Left cardiac atrium (tissue), 4 donors: Measurements from ENCODE around the gene NIM1K. TPM values are rescaled to one million over a fixed set of nuclear protein-coding genes. Genes with fewer than 3 reads are reported as not detected.
"Not testable (repeated sequence)": the region's sequence is repeated elsewhere in the genome, so short reads cannot be mapped to it uniquely, and the experiment has no call there.

Experiments
- ATAC-seq, 2 donors: fragments of 200-7000 bp; cut with Tn5 transposase; one replicate each; pipeline ENCODE4 v1.9.1; 2020; ENCODE audit warnings: mild to moderate bottlenecking in 2 of 2, moderate library complexity in 2 of 2
- DNase-seq: peaks from one replicate; pipeline ENCODE4 v3.0.0-alpha.2; 2020
- intact Hi-C, 2 donors: fragments of 100-400 bp; cut with DNase I; formaldehyde crosslinking; loops; one replicate each; pipeline versions ENCODE4 v1.14.1 to v1.15.1; 2022 to 2023
- total RNA-seq, 2 donors: library from RNA; stranded (reverse); fragmentation: NEBNext Ultra II Directional; extraction: Animal tissue kit (Norgen Biotek cat#: 25700); gene quantifications; one replicate each; pipeline ENCODE4 v1.2.1, GENCODE V29; 2021
- donor health status: DM: no; HTN: yes; CAD: no.
- donor health status: DM: no; HTN: yes; CAD: no; lungs with severe emphysema.
- donor health status: DM: yes; HTN: yes; CAD: no.
- donor health status: Dilated cardiomyopathy.

Gene NIM1K
- total RNA-seq, 2 donors from 2014 or later, result 0.34 to 0.91 TPM

DNA sequence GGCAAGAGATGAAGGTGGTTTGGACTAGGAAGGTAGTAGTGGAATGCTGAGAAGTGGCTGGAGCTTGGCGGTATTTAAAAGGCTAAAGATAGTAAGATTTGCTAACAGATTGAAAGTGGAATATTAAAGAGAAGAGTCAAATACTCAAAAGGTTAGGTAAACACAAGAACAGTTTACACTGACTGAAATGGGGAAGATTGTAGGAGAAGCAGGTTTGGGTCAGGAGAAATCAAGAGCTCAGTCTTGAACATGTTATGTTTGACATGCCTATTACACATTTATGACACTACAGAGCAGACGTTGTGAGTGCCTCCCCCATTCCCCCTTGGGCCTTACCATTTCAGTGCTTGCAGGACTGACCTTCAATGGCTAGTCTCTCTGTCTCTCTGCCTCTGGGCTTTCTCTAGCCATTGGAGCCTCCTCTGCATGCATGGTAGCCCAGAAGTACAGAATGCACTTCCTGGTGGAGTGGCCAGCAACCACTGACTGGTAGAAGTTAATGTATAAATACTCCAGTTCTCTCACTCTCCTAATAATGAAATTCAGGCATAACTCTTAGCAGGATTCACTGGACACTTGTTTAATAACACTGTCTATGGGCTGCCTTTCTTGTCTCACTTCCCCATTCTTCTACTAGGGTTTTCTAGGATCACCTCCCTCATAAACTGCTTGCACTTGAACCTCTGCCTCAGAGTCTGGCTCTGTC lies 64.4 kb downstream of the NIM1K start:
- intact Hi-C loops, result no loop called here
- DNase-seq (no peak), ATAC-seq (no peak)

DNA sequence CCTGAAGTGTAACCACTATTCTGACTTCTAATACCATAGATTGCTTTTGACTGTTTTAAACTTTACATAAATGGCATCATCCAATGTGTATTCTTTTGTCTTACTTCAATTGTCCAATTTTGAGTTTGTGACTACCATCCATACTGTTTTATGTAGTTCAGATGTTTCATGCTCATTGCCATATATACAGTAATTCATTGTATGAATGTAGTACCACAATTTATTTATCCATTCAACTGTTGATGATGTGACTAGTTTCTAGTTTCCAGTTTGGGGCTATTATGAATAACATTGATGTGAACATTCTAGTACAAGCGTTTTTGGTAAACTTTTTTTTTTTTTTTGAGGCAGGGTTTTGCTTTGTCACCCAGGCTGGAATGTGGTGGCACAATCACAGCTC lies 66.1 kb downstream of the NIM1K start:
- DNase-seq (no peak), ATAC-seq (no peak)
- intact Hi-C loops, result no loop called here

DNA sequence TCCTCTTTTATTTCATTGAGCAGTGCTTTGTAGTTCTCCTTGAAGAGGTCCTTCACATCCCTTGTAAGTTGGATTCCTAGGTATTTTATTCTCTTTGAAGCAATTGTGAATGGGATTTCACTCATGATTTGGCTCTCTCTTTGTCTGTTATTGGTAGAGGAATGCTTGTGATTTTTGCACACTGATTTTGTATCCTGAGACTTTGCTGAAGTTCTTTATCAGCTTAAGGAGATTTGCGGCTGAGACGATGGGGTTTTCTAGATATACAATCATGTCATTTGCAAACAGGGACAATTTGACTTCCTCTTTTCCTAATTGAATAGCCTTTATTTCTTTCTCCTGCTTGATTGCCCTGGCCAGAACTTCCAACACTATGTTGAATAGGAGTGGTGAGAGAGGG lies 70.2 kb downstream of the NIM1K start:
- intact Hi-C loops, ATAC-seq, DNase-seq: not testable (repeated sequence)

DNA sequence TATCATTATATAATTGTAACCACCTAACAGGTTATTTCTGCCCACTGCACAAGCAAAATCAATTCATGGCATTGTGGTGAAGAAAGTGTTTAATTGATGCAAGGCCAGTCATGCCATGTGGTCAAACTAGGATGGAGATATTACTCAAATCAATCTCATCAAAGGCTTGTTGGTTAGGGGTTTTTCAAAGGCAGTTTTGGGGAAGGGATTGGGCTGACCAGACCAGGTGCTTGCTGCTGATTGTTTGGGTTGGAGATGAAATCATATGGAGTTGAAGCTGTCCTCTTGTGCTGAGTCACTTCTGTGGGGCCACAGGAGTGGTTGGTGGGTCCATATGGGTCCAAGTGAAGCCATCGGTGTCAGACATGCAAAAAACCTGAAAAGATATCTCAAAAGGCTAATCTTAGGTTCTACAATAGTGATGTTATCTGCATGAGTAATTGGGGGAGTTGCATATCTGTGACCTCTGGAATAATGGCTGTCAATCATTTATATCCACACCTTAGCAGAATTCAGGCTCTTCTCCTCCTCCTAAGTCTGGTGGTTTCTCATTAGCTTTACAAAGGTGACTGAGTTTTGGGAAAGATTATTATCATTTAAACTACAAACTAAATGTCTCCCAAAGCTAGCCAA lies 76.3 kb downstream of the NIM1K start:
- ATAC-seq, result no peak
- intact Hi-C loops, result no loop called here

DNA sequence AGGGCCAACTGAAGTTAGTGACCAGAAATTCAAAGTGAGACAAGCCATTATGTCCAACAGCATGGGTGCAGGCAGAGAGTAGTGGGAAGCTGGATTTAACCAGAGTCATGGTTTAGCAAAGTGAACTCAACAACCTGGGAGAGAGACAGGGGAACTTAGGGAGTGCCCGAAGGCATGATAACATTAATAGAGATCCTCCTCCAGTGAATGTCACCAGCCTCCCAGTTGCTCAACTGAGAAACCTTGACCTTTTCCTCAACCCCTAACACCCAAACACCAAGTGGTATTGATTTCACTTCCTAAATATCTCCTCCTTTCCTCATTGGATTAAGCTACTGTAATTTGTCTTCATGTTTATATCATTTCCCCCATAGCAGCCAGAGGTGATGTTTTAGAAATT lies 78.6 kb downstream of the NIM1K start:
- ATAC-seq, result no peak
- intact Hi-C loops, result no loop called here
- DNase-seq, result no peak

More for the DNA sequence above, 76.3 kb downstream of the NIM1K start:
- no peak for DNase-seq

DNA sequence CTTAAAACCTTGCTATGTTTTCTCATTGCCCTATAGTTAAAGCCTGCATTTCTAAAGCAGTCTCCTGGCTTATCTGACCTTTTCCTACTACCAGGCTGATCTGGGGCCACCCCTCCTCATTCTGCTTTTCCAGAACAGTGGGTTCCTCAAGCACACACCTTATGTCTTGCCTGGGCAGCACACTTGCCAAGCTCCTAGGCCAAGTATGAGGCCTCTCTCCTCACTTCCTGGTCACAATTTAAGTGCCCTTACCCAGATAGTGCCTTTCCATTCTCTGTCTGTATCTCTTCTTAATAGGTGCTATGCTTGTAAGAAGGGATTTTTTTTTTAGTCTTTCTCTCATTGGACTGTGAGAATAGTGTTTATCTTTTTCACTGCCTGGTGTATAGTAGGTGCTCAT lies 81.5 kb downstream of the NIM1K start:
- DNase-seq (no peak), ATAC-seq (no peak)
- intact Hi-C loops, result no loop called here

DNA sequence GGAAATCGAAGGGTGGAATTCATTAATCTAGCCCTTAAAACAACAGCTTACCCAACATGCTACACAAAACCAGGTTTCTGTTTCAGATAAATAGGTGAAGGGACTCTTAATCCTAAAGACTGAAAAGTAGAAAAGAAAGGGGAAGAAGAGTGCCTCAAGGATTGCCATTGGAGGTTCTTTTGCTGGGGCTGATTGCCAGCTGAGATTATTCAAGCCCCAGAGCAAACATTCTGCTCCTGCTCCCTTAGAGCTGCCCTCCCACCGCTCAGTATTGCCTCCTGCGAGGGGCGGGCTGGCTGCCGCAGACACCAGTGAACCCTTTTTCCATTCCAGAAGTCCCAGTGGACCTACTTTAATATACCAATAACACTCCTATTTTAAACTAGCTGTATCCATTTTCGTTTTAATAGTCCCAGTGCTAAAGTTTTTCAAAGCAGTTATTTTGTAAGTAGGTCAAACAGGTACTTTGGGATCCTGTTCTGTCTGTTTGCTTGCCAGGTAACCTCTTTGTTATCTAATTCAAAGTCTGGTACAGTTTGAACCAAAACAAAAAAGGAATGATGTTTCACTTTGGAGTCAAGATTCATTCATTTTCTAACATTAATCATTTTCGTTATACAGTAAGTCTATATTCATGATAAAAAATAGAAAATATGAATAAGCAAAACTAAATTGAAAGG lies 82.5 kb downstream of the NIM1K start:
- DNase-seq (no peak), ATAC-seq (no peak)
- intact Hi-C loops, result no loop called here

DNA sequence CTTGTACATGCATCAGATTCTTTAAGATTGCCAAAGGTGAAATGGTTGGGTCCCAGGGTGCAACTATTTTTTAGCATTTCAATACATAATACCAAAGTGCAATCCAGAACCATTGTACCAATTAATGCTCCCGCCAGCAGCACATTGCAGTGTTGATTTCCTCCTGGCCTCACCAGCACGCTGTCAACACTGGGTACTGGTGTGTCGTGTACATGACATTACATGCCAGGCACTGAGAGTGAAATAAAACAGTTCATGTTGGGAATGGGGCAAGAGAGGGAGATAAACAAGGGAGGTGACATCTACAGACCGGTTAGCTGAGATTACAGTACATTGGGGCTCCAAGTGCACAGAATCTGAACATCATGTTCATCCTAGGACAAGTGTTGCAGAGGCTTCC lies 83.4 kb downstream of the NIM1K start:
- peak; percentile 76 to 97 for ATAC-seq
- intact Hi-C loops, result no loop called here
- DNase-seq, result peak; percentile 26

DNA sequence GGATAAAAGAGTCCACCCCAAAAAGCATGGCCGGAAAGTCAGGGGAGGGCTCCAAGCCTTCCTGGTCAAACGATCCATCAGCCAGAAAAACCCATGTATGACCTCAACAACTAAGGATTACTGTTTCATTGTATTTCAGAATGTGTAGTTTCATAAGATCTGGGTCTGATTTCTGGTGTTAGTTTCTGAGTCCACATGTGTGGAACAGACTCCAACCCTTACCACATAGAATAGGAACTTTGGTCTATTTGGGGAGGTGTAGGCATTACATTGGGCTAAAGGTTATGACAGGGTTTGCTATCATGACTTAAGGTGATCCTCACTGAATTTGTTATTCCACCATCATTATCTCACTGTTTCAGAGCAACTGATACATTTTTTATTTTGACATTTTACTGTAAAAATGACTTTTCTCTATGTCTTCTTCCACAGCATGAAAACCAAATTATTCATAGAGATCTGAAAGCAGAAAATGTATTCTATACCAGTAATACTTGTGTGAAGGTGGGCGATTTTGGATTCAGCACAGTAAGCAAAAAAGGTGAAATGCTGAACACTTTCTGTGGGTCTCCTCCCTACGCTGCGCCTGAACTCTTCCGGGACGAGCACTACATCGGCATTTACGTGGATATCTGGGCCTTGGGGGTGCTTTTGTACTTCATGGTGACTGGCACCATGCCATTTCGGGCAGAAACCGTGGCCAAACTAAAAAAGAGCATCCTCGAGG lies 87.7 kb downstream of the NIM1K start:
- DNase-seq (no peak), ATAC-seq (no peak)
- intact Hi-C loops, result no loop called here

DNA sequence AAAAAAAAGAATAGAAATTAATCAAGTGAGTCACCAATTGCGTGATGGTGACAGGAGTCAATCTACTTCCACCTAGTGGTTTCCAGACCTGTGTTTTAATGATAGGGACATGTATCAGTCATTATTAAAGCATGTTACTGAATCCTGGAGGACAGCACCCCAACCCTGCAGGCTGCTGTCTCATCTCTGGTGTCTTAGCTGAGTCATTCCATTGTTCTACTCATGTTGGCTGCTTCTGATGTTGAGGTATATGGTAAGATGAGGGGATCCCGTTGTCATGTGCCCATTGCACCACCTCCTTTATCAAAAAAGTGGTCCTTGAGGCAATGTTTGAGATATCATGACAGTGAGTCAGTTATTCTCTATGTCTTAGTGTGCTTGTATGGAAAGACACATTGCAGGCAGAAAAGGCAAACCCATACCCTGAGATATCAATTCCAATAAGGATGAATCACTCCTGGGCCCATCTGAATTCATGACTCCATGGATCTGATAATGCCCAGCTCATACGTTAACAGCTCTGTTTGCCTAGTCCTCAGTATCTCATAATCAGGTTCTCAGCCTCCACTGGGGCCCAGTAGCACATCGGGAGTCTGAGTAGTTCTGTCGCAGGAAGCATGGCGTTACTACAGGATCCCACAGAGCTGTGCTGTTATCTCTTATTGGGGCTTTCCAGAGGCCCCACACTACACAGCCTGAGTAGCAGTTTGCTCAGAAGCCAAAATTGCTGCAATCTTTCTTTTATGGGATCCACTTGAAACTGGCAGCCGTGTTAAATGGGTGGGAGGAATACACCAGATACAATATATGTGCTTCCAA lies 90.0 kb downstream of the NIM1K start:
- DNase-seq, result no peak
- intact Hi-C loops, result no loop called here
- ATAC-seq, result no peak

DNA sequence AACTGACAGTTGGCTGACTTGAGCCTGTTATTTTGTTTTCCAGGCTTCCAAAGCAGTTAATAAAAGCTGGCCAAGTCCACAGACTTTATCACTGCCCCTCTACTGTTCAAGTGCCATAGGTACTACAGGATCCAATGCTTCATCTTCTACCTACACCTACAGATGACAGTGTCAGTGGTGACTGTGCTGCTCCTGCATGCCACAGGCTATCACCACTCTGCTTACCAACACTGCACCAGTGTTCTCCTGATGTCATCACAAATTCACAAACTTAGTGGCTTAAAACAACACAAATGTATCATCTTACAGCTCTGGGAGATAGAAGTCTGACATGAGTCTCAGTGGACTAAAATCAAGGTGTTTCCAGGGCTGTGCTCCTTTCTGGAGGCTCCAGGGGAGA lies 94.6 kb downstream of the NIM1K start:
- intact Hi-C loops, result no loop called here
- no peak for DNase-seq
- no peak for ATAC-seq

DNA sequence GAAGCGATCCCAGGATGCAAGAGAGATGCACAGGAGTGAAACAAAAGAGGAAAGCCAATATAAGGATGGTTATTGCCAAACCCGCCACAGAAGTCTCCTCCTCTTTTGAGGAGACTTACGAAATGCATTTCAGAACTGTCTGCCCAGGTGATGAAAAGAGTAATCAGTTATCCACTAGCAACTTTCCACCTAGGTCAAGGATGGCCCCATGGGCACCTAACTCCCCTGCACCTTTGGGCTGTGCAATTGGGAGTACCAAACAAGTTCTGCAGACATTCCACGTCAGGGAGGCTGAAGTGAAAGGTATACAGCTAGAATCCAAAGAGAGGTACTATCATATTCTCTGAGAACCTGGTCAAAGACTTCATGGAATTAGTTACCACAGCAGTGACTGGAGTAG lies 95.5 kb downstream of the NIM1K start:
- intact Hi-C loops, result no loop called here
- DNase-seq (no peak), ATAC-seq (no peak)

DNA sequence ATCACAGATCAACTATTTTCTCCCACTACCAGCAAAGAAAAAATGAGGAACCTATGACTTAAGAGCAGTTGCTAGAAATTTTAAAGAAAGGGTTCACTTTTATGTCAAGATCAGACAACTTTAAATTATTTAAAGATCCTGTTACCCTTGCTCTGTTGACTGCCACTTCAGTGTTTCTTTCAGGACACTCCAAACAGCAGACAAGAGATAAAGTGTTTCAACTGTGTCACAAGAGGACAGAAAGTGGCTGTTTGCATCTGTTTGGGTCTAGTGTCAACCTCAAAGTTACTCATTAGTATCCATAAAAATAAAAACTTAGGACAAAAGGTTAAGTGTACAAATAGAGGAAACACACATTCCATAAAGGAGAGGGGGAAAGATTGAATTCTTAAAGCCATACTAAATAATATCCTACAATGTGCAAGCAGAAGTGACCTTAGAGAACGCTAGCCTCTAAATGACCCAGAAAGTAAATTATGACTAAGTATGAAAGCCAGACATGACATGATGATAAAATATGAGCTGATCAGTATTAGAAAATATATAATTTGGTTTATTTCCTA lies 96.3 kb downstream of the NIM1K start:
- ATAC-seq (no peak), DNase-seq (no peak)
- intact Hi-C loops, result no loop called here

DNA sequence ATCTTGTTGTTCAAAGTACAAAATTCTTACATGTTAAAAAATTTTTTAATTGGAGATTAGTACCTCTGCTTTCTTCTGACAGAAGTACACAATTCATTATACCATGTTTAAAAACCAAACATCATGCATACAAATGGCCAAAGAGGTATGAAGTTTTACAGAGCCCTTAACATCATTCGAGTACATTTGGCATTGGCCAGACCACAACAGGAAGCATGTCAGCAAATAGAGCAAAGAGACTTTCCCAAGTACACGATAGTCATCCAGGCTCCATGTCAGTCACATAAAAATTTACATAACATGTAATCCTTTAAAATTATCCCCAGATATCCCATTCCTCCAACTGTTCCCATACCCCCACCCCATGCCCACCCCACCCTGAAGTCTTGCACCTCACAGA lies 98.7 kb downstream of the NIM1K start:
- intact Hi-C loops, result no loop called here
- DNase-seq (no peak), ATAC-seq (no peak)

DNA sequence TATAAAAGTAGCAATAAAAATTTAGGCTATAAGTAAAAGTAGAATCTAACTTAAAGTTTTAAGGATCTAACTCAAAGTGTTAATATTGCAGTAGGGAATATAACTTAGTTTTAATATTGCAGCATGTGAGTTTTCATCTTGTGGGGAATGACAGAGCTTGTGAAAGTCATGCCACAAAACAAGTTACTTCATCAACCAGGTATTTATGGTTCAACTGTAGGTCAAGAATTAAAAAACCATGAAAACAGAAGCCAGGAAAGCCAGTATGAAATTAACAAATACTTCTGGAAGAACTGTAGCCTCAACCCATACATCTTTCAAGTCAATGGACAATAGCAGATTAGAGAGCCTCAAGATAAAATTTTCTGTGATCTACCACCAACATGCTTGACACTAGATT lies 102.2 kb downstream of the NIM1K start:
- DNase-seq (no peak), ATAC-seq (no peak)
- intact Hi-C loops, result no loop called here

DNA sequence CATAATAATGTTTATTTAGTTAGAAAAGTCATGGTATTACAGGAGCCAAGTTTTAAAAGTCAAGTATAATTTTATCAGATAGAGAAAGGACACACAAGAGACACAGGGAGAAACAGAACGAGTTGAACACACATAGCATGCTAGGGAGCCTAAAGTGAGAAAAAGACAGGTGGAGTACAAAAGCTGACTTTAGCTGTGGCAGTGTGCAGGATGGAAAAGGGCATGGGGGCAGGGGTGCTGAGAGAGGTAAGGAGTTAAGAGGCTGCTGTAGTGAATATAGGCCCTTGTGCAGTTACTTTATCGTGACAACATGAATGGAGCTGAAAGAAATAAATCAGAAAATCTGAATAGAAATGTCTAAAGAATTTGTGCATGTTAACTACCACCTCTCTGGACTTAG lies 103.2 kb downstream of the NIM1K start:
- DNase-seq (no peak), ATAC-seq (no peak)
- intact Hi-C loops, result no loop called here

DNA sequence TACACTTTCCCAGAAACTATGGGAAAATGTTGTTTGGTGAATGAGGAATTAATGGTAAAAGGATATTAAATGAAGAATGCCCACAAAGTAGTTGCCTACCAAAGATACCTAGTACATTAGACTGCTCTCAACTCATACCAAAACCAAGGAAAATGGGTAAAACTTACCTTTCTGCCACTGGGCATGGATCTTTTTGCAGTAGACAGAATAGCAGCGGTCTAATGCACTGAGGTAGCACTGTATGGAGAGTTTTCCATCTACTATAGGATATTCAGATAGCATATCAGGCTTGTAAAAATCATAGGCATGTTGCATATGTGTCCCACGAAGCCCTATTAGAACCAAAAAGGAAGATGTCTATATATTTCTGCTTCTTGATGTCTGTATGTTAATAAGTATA lies 104.8 kb downstream of the NIM1K start:
- DNase-seq (no peak), ATAC-seq (no peak)
- intact Hi-C loops, result no loop called here

DNA sequence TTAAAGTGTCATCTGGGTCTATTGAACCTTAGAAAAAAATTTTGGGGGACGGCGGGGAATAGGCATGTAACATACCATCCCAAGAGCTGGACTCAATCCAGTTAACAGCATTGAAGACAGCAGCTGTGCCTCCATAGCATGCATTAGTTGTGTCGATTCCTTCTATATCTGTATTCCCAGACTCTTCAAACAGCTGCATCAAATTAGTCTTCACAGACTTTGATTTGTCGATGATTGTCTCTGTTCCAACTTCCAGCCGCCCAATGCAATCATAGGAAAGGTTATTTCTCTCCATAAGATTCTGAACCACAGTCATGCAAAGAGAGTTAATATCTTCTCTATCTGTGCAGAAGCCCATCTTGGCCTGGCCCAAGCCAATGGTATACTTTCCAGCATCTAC lies 106.4 kb downstream of the NIM1K start:
- intact Hi-C loops, result no loop called here
- ATAC-seq, result no peak
- no peak for DNase-seq

DNA sequence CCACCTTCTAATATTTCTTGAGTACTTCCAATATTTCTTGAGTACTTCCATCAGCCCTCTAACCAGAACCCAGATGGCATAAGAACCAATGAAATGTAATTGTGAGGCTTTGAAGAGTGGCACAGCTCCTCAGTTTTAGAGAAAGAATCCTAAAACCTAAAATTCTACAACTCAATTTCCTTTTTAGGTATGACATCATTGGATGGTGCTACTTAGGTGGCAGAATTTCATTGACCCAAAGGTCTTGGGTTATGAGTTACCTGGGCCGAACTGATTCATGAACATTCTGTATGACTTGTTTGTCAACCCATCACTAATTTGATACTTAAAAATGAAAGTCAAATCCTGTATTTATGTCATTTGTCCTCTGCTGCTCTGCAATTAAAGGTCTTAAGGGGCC lies 108.1 kb downstream of the NIM1K start:
- intact Hi-C loops, result loop anchor here in 1 of 2 donors (10.0 kb wide), 2 partner anchors 105 to 175 kb away; partner anchors contain the start of genes NIM1K and ZNF131
- DNase-seq (no peak), ATAC-seq (no peak)
